Vagina (tissue), 2 donors: ENCODE data around the gene GDF15. TPM values are rescaled to one million over a fixed set of nuclear protein-coding genes. Genes with fewer than 3 reads are reported as not detected.

Experiments used
- DNase-seq, 2 donors: peaks; one replicate each; pipeline ENCODE4 v3.0.0-alpha.2; 2017; ENCODE audit errors: extremely low spot score in 2 of 2
- H3K27ac ChIP-seq: fragments of 200-600 bp; sonication (generic); one replicate; pipeline ENCODE4 v1.5.1; 2019
- H3K27me3 ChIP-seq: fragments of 200-600 bp; sonication (generic); one replicate; pipeline ENCODE4 v1.5.1; 2019
- H3K36me3 ChIP-seq, 2 donors: fragments of 200-600 bp; sonication (generic); one replicate each; pipeline ENCODE4 v1.5.1; 2017 to 2019
- H3K4me1 ChIP-seq: fragments of 200-600 bp; sonication (generic); one replicate; pipeline ENCODE4 v1.5.1; 2019
- H3K4me3 ChIP-seq, 2 donors: fragments of 200-600 bp; sonication (generic); 1 replicate in 1 of 2; 2 replicates in 1 of 2; pipeline ENCODE4 v1.5.1; 2016 to 2019
- H3K9me3 ChIP-seq: fragments of 200-600 bp; sonication (generic); one replicate; pipeline ENCODE4 v1.5.1; 2019
- POLR2A ChIP-seq, 2 donors: fragments of 450-650 bp; IDR thresholded peaks; one replicate each; pipeline ENCODE4 v1.6.1; 2017; ENCODE audit warnings: antibody characterized with exemption in 2 of 2, mild to moderate bottlenecking in 2 of 2, moderate library complexity in 2 of 2
- POLR2AphosphoS5 ChIP-seq, 2 donors: sonication (generic); formaldehyde crosslinking; IDR thresholded peaks; one replicate each; pipeline ENCODE4 v1.9.0; 2017; ENCODE audit warnings: antibody characterized with exemption in 2 of 2, mild to moderate bottlenecking in 2 of 2, low read depth in 1 of 2; ENCODE audit not compliant: insufficient read depth in 1 of 2
- intact Hi-C: fragments of 100-400 bp; cut with DNase I; formaldehyde crosslinking; loops from one replicate; pipeline ENCODE4 v1.15.1; 2023
- total RNA-seq: library from RNA; depleted of rRNA; stranded (reverse); fragments of >200 nt; gene quantifications from one replicate; pipeline ENCODE4 v1.2.3, GENCODE V29; 2016
- TF ChIP-seq, protein P1 (sequence below), 3 experiments: fragments of 450-650 bp in 2 of 3; fragments of 200-600 bp in 1 of 3; sonication (generic) in 1 of 3; IDR thresholded peaks; one replicate each; pipeline ENCODE4 v1.5.1; 2017 to 2019; ENCODE audit warnings: antibody characterized with exemption in 3 of 3, mild to moderate bottlenecking in 2 of 3, moderate library complexity in 2 of 3

The GDF15 gene
- total RNA-seq, 1 donor from 2014 or later: 25.5 TPM

DNA sequence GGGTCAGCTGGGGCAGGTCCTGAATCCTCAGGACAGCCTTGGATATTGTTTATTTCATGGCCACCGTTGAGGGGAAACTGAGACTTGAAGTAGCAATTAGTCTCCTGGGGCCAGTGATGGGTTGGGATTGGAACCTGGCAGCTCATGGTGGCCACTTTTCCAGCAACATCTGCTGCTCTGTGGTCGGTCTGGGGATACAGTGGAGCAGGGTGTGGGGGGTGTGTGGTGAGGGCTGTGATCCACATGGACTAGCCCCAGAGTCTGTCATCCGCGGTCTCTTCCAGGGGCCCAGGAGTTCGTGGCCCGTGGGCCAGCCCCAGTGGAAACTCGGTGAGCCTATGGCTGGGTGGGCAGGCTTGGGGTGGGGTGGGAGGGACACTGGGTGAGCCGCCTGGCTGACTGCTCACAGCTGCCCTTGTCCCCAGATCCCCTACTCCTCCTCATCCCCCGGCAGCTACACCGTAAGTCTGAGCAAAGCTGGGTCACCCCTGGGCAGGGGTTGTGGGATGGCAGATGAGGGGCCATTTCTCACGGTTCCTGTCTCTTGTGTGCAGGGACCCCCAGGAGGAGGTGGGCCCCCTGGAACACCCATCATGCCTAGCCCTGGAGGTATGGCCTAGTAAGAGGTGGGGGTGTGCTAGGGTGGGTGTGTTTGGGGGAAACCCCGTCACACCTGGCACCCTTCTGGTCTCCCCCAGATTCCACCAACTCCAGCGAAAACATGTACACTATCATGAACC lies 46.5 kb downstream of the GDF15 start:
- DNase-seq: no peak
- Histone ChIP-seq H3K27ac (peak overlapping the region; percentile 74), H3K36me3 (no peaks in the 10 kb centered on the region), H3K4me3 (peak overlapping the region; percentile 48 to 56), H3K9me3 (no peaks in the 10 kb centered on the region), H3K27me3 (no peaks in the 10 kb centered on the region), H3K4me1 (peaks cover 73% of the 10 kb centered on the region)
- no peak for TF ChIP-seq POLR2A (IDR thresholded peaks at IDR 0.05)
- TF ChIP-seq POLR2AphosphoS5 (IDR thresholded peaks at IDR 0.05; ENCODE audit: insufficient read depth in 1 of 2, low read depth in 1 of 2): no peak
- TF ChIP-seq, protein P1, sequence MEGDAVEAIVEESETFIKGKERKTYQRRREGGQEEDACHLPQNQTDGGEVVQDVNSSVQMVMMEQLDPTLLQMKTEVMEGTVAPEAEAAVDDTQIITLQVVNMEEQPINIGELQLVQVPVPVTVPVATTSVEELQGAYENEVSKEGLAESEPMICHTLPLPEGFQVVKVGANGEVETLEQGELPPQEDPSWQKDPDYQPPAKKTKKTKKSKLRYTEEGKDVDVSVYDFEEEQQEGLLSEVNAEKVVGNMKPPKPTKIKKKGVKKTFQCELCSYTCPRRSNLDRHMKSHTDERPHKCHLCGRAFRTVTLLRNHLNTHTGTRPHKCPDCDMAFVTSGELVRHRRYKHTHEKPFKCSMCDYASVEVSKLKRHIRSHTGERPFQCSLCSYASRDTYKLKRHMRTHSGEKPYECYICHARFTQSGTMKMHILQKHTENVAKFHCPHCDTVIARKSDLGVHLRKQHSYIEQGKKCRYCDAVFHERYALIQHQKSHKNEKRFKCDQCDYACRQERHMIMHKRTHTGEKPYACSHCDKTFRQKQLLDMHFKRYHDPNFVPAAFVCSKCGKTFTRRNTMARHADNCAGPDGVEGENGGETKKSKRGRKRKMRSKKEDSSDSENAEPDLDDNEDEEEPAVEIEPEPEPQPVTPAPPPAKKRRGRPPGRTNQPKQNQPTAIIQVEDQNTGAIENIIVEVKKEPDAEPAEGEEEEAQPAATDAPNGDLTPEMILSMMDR (IDR thresholded peaks at IDR 0.05): no peak
- intact Hi-C loops: no loop called here

DNA sequence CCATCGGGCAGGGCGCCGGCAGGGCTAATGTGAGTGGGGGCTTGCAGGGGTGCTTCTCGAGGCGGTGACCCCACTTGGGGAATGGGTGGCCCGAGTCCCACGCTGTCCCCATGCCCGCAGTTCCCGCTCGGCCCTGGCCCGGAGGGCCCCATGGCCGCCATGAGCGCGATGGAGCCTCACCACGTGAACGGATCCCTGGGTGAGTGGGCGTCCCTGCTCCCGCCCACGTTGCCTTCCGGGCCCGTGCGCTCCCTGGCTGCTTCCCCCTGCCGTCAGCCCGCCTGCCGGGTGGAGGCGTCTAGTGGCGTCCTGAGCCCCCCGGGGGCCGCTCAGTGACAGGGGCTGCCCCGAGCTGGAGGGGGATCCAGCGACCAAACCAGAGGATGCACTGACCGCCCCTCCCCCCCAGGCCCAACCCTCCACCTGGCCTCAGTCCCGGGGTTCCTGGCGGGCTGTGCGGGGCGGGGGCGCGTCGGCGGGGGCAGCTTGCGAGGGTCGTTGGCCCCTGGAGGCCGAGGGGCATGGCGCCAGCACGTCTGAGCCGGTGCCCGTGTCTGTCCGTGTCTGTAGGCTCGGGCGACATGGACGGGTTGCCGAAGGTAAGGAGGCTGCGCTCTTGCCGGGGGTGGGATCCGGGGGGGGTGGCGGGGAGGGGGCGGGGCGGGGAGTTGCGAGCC lies 47.2 kb downstream of the GDF15 start:
- H3K4me1 ChIP-seq: peaks cover 74% of the 10 kb centered on the region
- H3K36me3 ChIP-seq: no peaks in the 10 kb centered on the region
- peak overlapping the region; percentile 74 for H3K27ac ChIP-seq
- intact Hi-C loops: no loop called here
- DNase-seq: no peak
- H3K27me3 ChIP-seq: no peaks in the 10 kb centered on the region
- H3K9me3 ChIP-seq: no peaks in the 10 kb centered on the region
- H3K4me3 ChIP-seq: peak overlapping the region; percentile 48 to 56
- TF ChIP-seq POLR2AphosphoS5 (IDR thresholded peaks at IDR 0.05; ENCODE audit: insufficient read depth in 1 of 2, low read depth in 1 of 2): peak in 1 of 2 donors; percentile 62
- TF ChIP-seq, protein P1 (IDR thresholded peaks at IDR 0.05): no peak
- no peak for TF ChIP-seq POLR2A (IDR thresholded peaks at IDR 0.05)

DNA sequence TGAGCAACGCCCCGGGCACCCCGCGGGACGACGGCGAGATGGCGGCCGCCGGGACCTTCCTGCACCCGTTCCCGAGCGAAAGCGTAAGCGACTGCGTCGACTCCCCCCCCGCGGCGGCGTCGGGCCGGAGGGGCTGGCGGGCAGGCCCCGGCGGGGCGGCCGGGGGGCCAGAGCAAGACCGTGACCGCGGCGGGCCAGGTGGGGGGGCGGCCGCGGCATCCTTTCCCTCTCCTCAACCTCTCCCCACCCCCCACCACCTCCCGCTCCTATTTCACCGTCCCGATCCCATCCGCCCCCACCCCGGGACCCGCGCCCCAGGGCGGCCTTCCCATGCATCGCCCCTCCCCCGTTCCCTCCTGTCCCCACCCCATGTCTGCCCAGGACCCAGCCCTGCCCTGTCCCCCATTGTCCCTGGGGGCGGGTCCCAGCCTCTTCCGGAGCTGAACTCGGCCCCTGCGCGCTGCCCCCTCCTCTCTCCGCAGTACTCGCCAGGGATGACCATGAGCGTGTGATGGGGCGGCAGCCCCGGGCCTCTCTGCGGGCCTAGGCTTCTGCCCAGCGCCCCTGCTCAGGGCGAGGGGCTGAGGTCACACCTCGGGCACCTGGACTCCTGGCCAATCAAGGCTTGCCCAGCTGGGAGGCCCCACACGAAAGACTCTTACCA lies 47.9 kb downstream of the GDF15 start:
- H3K4me3 ChIP-seq: peak overlapping the region; percentile 48 to 56
- H3K9me3 ChIP-seq: no peaks in the 10 kb centered on the region
- intact Hi-C loops: no loop called here
- no peaks in the 10 kb centered on the region for H3K36me3 ChIP-seq
- peak overlapping the region; percentile 74 for H3K27ac ChIP-seq
- no peak for DNase-seq
- H3K4me1 ChIP-seq: peaks cover 74% of the 10 kb centered on the region
- H3K27me3 ChIP-seq: no peaks in the 10 kb centered on the region
- TF ChIP-seq POLR2AphosphoS5 (IDR thresholded peaks at IDR 0.05; ENCODE audit: insufficient read depth in 1 of 2, low read depth in 1 of 2) (no peak), POLR2A (IDR thresholded peaks at IDR 0.05) (no peak)
- TF ChIP-seq, protein P1 (IDR thresholded peaks at IDR 0.05): no peak

DNA sequence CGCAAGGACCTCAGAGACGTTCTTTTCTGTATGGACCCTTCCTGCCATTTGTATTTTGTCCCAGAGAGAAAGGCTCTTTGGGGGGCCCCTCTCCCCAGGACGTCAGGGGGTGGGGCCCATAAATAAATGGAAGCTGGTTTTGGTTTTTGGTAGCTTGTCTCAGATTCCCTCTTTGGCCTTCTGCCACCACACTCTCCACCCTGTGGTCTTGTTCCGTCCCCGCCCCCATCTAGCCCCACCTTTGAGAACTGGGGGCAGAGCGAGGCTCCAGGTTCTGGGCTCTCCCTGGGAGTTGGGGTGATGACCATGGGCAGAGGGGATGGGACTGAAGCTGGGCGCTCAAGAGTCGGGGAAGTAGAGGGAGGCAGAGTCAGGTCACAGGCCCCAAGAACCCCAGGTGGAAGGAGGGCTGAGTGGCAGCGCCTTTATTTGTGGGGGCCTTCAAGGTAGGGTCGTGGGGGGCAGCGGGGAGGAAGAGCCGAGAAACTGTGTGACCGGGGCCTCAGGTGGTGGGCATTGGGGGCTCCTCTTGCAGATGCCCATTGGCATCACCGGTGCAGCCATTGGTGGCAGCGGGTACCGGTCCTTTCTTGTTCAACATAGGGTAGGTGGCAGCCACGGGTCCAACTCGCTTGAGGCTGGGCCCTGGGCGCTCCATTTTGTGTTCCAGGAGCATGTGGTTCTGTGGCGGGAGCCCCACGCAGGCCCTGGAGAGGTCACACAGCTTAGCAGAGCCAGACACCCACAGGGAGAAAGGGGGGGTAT lies 48.6 kb downstream of the GDF15 start:
- TF ChIP-seq, protein P1 (IDR thresholded peaks at IDR 0.05): no peak
- TF ChIP-seq POLR2AphosphoS5 (IDR thresholded peaks at IDR 0.05; ENCODE audit: insufficient read depth in 1 of 2, low read depth in 1 of 2): no peak
- no peak for TF ChIP-seq POLR2A (IDR thresholded peaks at IDR 0.05)
- Histone ChIP-seq H3K27me3 (no peaks in the 10 kb centered on the region), H3K9me3 (no peaks in the 10 kb centered on the region), H3K27ac (peak overlapping the region; percentile 74), H3K4me1 (peaks cover 74% of the 10 kb centered on the region), H3K4me3 (peak overlapping the region in 1 of 2 donors; percentile 56), H3K36me3 (no peaks in the 10 kb centered on the region)
- intact Hi-C loops: no loop called here
- no peak for DNase-seq
